Neural progenitor cell (in vitro differentiated cells): ENCODE results near the gene TMIGD3.

Experiments used
- EZH2 ChIP-seq: fragments of 200-600 bp; sonication (generic); IDR thresholded peaks from 2 replicates; pipeline ENCODE4 v1.6.1; 2017; ENCODE audit warnings: antibody characterized with exemption, mild to moderate bottlenecking, moderate library complexity
- EZH2phosphoT487 ChIP-seq: fragments of 200-600 bp; sonication (generic); IDR thresholded peaks from 2 replicates; pipeline ENCODE4 v1.6.1; 2017; ENCODE audit warnings: antibody characterized with exemption
- TF ChIP-seq, protein P1 (sequence below): fragments of 200-600 bp; sonication (generic); IDR thresholded peaks from 2 replicates; pipeline ENCODE4 v1.5.1; 2017; ENCODE audit warnings: antibody characterized with exemption, mild to moderate bottlenecking

DNA sequence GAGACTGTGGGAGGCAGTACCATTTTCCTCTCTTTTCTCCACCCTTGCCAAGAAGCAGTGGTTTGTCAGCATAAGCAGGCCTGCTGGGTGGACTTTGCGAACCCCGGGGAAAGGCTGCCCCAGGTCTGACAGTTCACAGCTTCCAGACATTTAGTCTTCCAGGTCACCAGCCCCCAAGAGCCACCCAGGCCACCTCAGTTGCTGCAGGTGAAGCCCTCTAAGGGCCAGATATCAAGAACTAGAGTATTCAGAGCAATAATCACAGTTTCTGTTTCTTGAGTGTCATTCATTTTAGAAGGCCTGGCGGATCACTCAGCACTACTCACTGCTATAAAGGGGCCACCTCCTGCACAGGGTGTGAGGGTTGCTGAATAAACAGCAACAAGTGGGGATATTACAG lies 9.5 kb upstream of the TMIGD3 start:
- TF ChIP-seq, protein P1, sequence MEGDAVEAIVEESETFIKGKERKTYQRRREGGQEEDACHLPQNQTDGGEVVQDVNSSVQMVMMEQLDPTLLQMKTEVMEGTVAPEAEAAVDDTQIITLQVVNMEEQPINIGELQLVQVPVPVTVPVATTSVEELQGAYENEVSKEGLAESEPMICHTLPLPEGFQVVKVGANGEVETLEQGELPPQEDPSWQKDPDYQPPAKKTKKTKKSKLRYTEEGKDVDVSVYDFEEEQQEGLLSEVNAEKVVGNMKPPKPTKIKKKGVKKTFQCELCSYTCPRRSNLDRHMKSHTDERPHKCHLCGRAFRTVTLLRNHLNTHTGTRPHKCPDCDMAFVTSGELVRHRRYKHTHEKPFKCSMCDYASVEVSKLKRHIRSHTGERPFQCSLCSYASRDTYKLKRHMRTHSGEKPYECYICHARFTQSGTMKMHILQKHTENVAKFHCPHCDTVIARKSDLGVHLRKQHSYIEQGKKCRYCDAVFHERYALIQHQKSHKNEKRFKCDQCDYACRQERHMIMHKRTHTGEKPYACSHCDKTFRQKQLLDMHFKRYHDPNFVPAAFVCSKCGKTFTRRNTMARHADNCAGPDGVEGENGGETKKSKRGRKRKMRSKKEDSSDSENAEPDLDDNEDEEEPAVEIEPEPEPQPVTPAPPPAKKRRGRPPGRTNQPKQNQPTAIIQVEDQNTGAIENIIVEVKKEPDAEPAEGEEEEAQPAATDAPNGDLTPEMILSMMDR, result no peak
- TF ChIP-seq EZH2phosphoT487, result no peak
- TF ChIP-seq EZH2, result no peak
